Measurements from ENCODE around the gene SRSF1. TPM values are rescaled to one million over a fixed set of nuclear protein-coding genes. Genes with fewer than 3 reads are reported as not detected.

SRSF1 gene, protein sequence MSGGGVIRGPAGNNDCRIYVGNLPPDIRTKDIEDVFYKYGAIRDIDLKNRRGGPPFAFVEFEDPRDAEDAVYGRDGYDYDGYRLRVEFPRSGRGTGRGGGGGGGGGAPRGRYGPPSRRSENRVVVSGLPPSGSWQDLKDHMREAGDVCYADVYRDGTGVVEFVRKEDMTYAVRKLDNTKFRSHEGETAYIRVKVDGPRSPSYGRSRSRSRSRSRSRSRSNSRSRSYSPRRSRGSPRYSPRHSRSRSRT
- 100 to 1,000 TPM; 131 to 236 (median 206) TPM for total RNA-seq
- polyA plus RNA-seq: 100 to 1,000 TPM; 105 to 276 (median 137) TPM
- long read RNA-seq, donor 1, transcript SRSF1-202 (2 exons, 689 nt): minor isoform, 7 of 52 reads
- long read RNA-seq, donor 1, transcript SRSF1-205 (3 exons, 3,117 nt): minor isoform, 9 of 52 reads
- long read RNA-seq, donor 1, transcript SRSF1-204 (4 exons, 1,720 nt): minor isoform, 5 of 52 reads
- long read RNA-seq, donor 1, transcript SRSF1-201 (4 exons, 1,513 nt): major isoform, 31 of 52 reads
- long read RNA-seq, donor 1, partial matches to known transcripts: 0 of 52 reads
- long read RNA-seq, donor 1, other reads (novel, unspliced or antisense): 0 of 52 reads
- long read RNA-seq, donor 2, transcript SRSF1-204 (4 exons, 1,720 nt): minor isoform, 6 of 44 reads
- long read RNA-seq, donor 2, transcript SRSF1-201 (4 exons, 1,513 nt): major isoform, 25 of 44 reads
- long read RNA-seq, donor 2, partial matches to known transcripts: 0 of 44 reads
- long read RNA-seq, donor 2, other reads (novel, unspliced or antisense): 5 of 44 reads
- long read RNA-seq, donor 3, transcript SRSF1-201 (4 exons, 1,513 nt): major isoform, 30 of 35 reads
- long read RNA-seq, donor 3, partial matches to known transcripts: 0 of 35 reads
- long read RNA-seq, donor 3, other reads (novel, unspliced or antisense): 0 of 35 reads
- long read RNA-seq, donor 4, transcript SRSF1-201 (4 exons, 1,513 nt): major isoform, 19 of 28 reads
- long read RNA-seq, donor 4, partial matches to known transcripts: 2 of 28 reads
- long read RNA-seq, donor 4, other reads (novel, unspliced or antisense): 4 of 28 reads
- long read RNA-seq, donor 5, transcript SRSF1-205 (3 exons, 3,117 nt): minor isoform, 6 of 113 reads
- long read RNA-seq, donor 5, transcript SRSF1-204 (4 exons, 1,720 nt): minor isoform, 15 of 113 reads
- long read RNA-seq, donor 5, transcript SRSF1-201 (4 exons, 1,513 nt): major isoform, 70 of 113 reads
- long read RNA-seq, donor 5, partial matches to known transcripts: 7 of 113 reads
- long read RNA-seq, donor 5, other reads (novel, unspliced or antisense): 15 of 113 reads
- long read RNA-seq, donor 6, transcript SRSF1-201 (4 exons, 1,513 nt): major isoform, 8 of 18 reads
- long read RNA-seq, donor 6, partial matches to known transcripts: 0 of 18 reads
- long read RNA-seq, donor 6, other reads (novel, unspliced or antisense): 5 of 18 reads
- long read RNA-seq, donor 7, transcript SRSF1-201 (4 exons, 1,513 nt): major isoform, 22 of 34 reads
- long read RNA-seq, donor 7, transcript SRSF1-202 (2 exons, 689 nt): minor isoform, 7 of 34 reads
- long read RNA-seq, donor 7, partial matches to known transcripts: 0 of 34 reads
- long read RNA-seq, donor 7, other reads (novel, unspliced or antisense): 0 of 34 reads
- long read RNA-seq, donor 8, transcript SRSF1-201 (4 exons, 1,513 nt): major isoform, 51 of 69 reads
- long read RNA-seq, donor 8, transcript SRSF1-205 (3 exons, 3,117 nt): minor isoform, 9 of 69 reads
- long read RNA-seq, donor 8, transcript SRSF1-204 (4 exons, 1,720 nt): minor isoform, 5 of 69 reads
- long read RNA-seq, donor 8, partial matches to known transcripts: 0 of 69 reads
- long read RNA-seq, donor 8, other reads (novel, unspliced or antisense): 0 of 69 reads
- long read RNA-seq, donor 9, transcript SRSF1-204 (4 exons, 1,720 nt): minor isoform, 5 of 49 reads
- long read RNA-seq, donor 9, transcript SRSF1-205 (3 exons, 3,117 nt): minor isoform, 6 of 49 reads
- long read RNA-seq, donor 9, transcript SRSF1-202 (2 exons, 689 nt): minor isoform, 6 of 49 reads
- long read RNA-seq, donor 9, transcript SRSF1-201 (4 exons, 1,513 nt): major isoform, 19 of 49 reads
- long read RNA-seq, donor 9, partial matches to known transcripts: 5 of 49 reads
- long read RNA-seq, donor 9, other reads (novel, unspliced or antisense): 8 of 49 reads
- long read RNA-seq, donor 10, transcript SRSF1-201 (4 exons, 1,513 nt): major isoform, 21 of 27 reads
- long read RNA-seq, donor 10, partial matches to known transcripts: 0 of 27 reads
- long read RNA-seq, donor 10, other reads (novel, unspliced or antisense): 0 of 27 reads

DNA sequence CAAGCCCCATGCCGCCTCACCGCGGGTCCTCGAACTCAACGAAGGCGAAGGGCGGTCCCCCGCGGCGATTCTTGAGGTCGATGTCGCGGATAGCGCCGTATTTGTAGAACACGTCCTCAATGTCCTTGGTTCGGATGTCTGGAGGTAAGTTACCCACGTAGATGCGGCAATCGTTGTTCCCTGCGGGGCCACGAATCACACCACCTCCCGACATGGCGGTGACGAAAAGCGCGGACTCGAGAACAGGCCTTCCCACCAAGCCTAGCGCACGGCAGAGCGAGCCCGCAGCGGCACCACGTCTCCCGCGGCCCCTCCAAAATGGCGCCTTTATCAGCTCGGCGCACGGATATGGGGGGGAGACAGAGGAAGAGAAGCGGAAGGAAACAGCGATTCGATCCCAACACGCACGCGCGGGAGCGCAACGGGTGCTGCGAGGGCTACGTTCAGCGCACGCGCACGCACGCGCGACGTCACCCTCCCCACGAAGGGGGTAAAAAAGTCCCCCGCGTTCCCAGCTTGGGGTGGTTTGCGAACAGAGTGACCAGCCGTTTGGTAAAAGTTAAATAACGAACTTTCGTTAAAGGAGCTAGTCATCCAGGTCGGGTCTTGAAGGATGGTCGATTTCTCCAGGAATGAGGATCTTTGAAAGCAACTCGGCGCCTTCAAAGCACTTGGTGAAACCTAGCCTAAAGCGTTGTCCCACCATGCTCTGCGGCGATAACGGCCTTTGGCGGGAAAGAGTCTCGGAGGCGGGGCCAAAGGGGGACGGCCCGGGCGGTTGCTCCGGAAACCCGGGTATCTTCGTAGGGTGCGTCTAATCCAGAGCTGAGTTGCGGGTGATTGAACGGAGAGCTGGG lies at the start of gene SRSF1:
Gene SRSF1, minus strand, starts transcription at position 323 of the 857 bp plus-strand sequence. Its CDS starts 109 bp downstream, at position 214.
- H3K27me3 ChIP-seq: no peaks in the 10 kb centered on the region
- intact Hi-C loops (cut with DNase I): loop anchor here (5.0 to 10.0 kb wide), 3 partner anchors 75 to 108 kb away; partner anchors contain the start of gene DYNLL2 (in 1 of the 2)
- peak; percentile 97 to 98 (median 97) for DNase-seq
- TF ChIP-seq POLR2A (IDR thresholded peaks at IDR 0.05): peak; percentile 84 to 95
- TF ChIP-seq, protein P1, sequence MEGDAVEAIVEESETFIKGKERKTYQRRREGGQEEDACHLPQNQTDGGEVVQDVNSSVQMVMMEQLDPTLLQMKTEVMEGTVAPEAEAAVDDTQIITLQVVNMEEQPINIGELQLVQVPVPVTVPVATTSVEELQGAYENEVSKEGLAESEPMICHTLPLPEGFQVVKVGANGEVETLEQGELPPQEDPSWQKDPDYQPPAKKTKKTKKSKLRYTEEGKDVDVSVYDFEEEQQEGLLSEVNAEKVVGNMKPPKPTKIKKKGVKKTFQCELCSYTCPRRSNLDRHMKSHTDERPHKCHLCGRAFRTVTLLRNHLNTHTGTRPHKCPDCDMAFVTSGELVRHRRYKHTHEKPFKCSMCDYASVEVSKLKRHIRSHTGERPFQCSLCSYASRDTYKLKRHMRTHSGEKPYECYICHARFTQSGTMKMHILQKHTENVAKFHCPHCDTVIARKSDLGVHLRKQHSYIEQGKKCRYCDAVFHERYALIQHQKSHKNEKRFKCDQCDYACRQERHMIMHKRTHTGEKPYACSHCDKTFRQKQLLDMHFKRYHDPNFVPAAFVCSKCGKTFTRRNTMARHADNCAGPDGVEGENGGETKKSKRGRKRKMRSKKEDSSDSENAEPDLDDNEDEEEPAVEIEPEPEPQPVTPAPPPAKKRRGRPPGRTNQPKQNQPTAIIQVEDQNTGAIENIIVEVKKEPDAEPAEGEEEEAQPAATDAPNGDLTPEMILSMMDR (IDR thresholded peaks at IDR 0.05): no peak
- H3K4me1 ChIP-seq (replicated peaks in 1 of 2): peaks cover 12 to 47% of the 10 kb centered on the region in 2 donors
- H3K36me3 ChIP-seq (replicated peaks in 1 of 2): peaks cover 0 to 39% of the 10 kb centered on the region in 2 donors
- peak within 1 kb of the TSS; percentile 89 to 99 (median 98) for H3K27ac ChIP-seq
- H3K9me3 ChIP-seq (replicated peaks in 1 of 3): no peaks in the 10 kb centered on the region
- WGBS, 4 donors: 0 to 1% (median 0%) methylated on average over 35 to 86 of the region's 86 CpGs
- peak within 1 kb of the TSS; percentile 30 to 90 (median 83) for H3K4me3 ChIP-seq

DNA sequence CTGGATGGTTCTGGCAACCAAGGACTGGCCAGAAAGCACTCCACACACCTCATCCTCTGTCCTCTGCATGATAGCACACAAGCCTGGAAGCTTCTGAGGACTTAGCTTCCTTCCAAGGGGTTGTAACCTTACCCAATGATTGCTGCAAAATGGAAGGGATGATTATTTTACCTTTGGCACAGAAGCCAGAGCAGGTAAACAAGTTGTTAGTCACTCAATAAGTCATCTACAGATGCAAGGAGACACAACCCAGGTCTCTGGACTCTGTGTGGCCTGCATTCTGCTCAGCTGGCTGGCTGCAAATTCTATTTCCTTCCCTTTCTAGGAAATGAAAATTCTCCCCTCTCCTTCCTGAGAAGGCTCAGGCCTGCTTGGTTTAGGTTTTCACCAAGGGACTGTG lies 49.4 kb upstream of the SRSF1 start:
- no peaks in the 10 kb centered on the region for H3K9me3 ChIP-seq (replicated peaks in 1 of 3)
- H3K36me3 ChIP-seq (replicated peaks in 1 of 2): no peaks in the 10 kb centered on the region
- no peak overlapping the region for H3K27ac ChIP-seq
- intact Hi-C loops (cut with DNase I): no loop called here
- TF ChIP-seq POLR2A (IDR thresholded peaks at IDR 0.05): no peak
- TF ChIP-seq, protein P1 (IDR thresholded peaks at IDR 0.05): no peak
- no peak for DNase-seq
- H3K4me3 ChIP-seq: no peak overlapping the region
- H3K4me1 ChIP-seq (replicated peaks in 1 of 2): peaks cover 10 to 27% of the 10 kb centered on the region in 2 donors
- H3K27me3 ChIP-seq: no peaks in the 10 kb centered on the region
